ENCODE results near the gene PDE9A. TPM values are rescaled to one million over a fixed set of nuclear protein-coding genes. Genes with fewer than 3 reads are reported as not detected.

Gene PDE9A
- total and polyA plus RNA-seq, 2 experiments from 2014 or later: 26.5 to 31.1 TPM

- Histone ChIP-seq H3K27me3 (ENCODE audit: insufficient read depth) (no peaks in the 10 kb centered on the region), H3F3A (replicated peaks; ENCODE audit: low read depth) (0 out of 2 replicates have a peak, but pooled peaks cover 3% of the 10 kb centered on the region), H3K4me1 (ENCODE audit: insufficient read depth) (no peaks in the 10 kb centered on the region), H3K4me2 (no peak overlapping the region), H3K27ac (ENCODE audit: low read depth) (no peak overlapping the region), H3K4me3 (no peak overlapping the region), H3K36me3 (ENCODE audit: insufficient read depth) (no peaks in the 10 kb centered on the region), H4K20me1 (replicated peaks; ENCODE audit: insufficient read depth) (no peaks in the 10 kb centered on the region), H2AFZ (peak overlapping the region; percentile 63; the same call in 1 of the 2 replicates), H3K79me2 (replicated peaks; ENCODE audit: insufficient read depth) (no peaks in the 10 kb centered on the region), H3K9me2 (ENCODE audit: insufficient read depth) (peaks cover 10% of the 10 kb centered on the region; the same call in 1 of the 2 replicates)
- DNase-seq (ENCODE audit: low spot score): no peak
- H3K27ac Mint-ChIP-seq: no peak overlapping the region
- H3K27me3 Mint-ChIP-seq (ENCODE audit: insufficient read depth, low read depth, poor library complexity): peaks cover 6% of the 10 kb centered on the region
- H3K4me1 Mint-ChIP-seq: no peaks in the 10 kb centered on the region
- no peaks in the 10 kb centered on the region for H3K36me3 Mint-ChIP-seq (ENCODE audit: low read depth)
- H3K4me3 Mint-ChIP-seq: no peak overlapping the region
- peaks cover 9% of the 10 kb centered on the region; the same call in 2 of the 3 replicates for H3K9me3 Mint-ChIP-seq
- TF ChIP-seq REST (IDR thresholded peaks at IDR 0.05; ENCODE audit: unreplicated experiment): no peak
- no peak for TF ChIP-seq NANOG (IDR thresholded peaks at IDR 0.05; ENCODE audit: borderline replicate concordance)
- no peak for TF ChIP-seq EZH2phosphoT487 (IDR thresholded peaks at IDR 0.05; ENCODE audit: unreplicated experiment)
- no peak for TF ChIP-seq STAT1 (IDR thresholded peaks at IDR 0.05; ENCODE audit: unreplicated experiment)
- TF ChIP-seq CREB1 (CRISPR knock-in tag; IDR thresholded peaks at IDR 0.05; ENCODE audit: low read depth): no peak
- no peak for TF ChIP-seq CTCF (conservative IDR thresholded peaks at IDR 0.05; ENCODE audit: low read depth in 2 of 2)
- no peak for TF ChIP-seq ZNF462 (CRISPR knock-in tag; IDR thresholded peaks at IDR 0.05)
- no peak for TF ChIP-seq ETS1 (IDR thresholded peaks at IDR 0.05)
- TF ChIP-seq ZNF114 (CRISPR knock-in tag; IDR thresholded peaks at IDR 0.05): no peak
- no peak for TF ChIP-seq POLR2AphosphoS5 (IDR thresholded peaks at IDR 0.05; ENCODE audit: low read depth)
- TF ChIP-seq ZNF331 (CRISPR knock-in tag; IDR thresholded peaks at IDR 0.05; ENCODE audit: low read depth): no peak
- TF ChIP-seq EZH2 (IDR thresholded peaks at IDR 0.05; ENCODE audit: low read depth, unreplicated experiment): no peak
- TF ChIP-seq JUNB (IDR thresholded peaks at IDR 0.05; ENCODE audit: unreplicated experiment): no peak
- ATAC-seq: no peak
These were observed 39.7 kb upstream of the PDE9A start for GRCh38 chr21:42613756-42614155.
